ENCODE data around the gene COL1A1.

Gene COL1A1

GRCh38 chr17:50199803-50200456 is 1.5 kb downstream of the COL1A1 start:
- DNase-seq (ENCODE audit: low spot score): peak; percentile 19

DNA sequence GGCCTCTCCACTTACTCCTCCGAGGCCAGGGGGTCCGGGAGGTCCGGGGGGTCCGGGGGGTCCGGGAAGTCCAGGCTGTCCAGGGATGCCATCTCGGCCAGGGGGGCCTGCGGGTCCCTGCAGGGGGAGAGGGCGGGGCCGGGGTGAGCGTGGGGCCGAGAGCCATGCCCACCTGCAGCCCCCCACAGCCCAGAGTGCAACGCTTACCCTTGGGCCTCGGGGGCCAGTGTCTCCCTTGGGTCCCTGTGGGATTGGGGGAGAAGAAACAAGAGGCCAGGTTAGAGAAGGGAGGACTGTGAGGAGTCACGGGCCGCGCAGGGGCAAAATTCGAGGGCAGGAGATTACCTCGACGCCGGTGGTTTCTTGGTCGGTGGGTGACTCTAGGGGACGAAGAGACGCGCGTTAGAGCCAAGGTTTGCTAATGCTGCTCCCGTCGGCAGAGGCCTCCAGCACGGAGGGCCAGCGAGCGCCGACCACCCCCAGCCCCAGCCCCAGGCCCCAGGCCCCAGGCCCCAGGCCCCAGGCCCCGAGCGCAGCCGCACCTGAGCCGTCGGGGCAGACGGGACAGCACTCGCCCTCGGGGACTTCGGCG is 2.1 kb downstream of the COL1A1 start:
- DNase-seq (ENCODE audit: low spot score): no peak

DNA sequence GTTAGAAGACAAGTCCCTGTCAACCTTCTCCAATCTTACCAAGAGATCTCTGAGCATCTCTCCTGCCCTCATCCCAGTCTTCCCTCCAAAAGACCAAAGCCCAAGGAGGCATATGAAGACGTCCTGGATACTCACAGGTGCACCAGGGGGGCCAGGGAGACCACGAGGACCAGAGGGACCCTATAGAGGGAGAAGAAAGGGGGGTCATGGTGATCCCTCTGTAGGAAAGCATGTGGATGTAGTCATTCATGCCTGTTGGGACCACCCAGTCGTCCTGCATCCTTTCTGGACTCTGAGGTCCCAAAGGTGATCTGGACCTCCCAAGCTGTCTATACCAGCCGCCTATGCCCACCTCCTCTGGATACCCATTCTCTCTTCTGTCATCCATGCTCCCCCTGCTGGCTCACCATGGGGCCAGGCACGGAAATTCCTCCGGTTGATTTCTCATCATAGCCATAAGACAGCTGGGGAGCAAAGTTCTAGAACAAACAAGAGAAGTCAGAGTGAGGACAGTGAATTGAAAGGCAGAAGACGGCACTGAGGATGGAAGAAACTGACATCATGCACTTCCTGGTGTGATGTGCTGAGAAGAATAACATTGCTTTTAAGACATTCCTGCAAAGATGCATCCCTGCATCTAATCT is 3.3 kb downstream of the COL1A1 start:
- peak; percentile 40 for DNase-seq (ENCODE audit: low spot score)

GRCh38 chr17:50196826-50197225 is 4.6 kb downstream of the COL1A1 start:
- peak; percentile 40 for DNase-seq (ENCODE audit: low spot score)

DNA sequence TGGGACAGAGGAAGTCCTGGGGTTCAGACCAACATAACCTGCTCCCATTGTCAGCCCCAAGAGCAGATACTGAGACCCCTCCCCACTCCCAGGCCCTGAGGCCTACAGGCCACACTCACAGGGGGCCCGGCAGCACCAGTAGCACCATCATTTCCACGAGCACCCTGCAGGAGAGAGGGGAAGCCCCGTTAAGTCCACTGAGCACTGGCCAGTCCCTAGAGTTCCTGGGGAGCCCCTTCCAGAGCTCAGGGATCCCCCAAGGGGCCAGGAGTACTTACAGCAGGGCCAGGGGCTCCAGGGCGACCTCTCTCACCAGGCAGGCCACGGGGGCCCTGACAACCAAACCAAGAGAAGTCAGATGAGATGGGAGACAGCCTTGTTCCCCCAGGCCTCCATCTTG is 5.4 kb downstream of the COL1A1 start:
- no peak for DNase-seq (ENCODE audit: low spot score)

DNA sequence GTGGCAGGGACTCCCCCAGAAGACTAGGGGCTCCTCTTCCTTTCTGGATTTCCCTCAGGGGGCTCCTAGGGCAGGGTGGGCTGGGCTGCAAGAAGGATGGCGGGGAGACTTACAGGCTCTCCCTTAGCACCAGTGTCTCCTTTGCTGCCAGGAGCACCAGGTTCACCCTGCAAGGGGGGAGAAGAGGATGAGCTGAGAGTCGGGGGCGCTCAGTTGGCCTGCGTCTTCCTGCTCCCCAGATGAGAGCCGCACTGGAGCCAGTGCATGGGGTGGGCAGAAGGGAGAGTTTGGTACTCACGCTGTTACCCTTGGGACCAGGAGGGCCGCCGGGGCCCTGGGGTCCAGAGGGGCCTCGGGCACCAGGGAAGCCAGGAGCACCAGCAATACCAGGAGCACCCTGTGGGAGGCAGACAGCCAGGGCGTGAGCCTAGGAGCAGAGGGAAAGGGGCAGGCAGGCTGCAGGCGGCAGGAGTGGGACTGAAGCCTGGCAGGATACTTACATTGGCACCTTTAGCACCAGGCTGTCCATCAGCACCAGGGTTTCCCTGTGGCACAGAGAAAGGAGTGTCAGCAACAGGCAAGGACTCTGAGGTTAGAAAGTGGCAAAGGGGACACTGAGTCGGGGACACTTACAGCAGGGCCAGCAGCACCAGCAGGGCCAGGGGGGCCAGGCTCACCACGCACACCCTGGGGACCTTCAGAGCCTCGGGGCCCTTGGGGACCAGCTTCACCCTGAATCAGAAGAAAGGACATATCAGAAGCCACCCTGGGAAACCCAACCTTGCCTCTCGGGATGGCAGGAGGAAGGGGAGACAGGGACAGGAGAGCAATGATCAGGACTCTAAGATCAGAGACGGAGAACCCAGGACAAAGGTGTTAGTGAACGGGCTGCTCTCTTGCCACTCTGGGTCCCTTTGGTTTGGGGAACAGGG is 6.2 kb downstream of the COL1A1 start:
- DNase-seq (ENCODE audit: low spot score): no peak

DNA sequence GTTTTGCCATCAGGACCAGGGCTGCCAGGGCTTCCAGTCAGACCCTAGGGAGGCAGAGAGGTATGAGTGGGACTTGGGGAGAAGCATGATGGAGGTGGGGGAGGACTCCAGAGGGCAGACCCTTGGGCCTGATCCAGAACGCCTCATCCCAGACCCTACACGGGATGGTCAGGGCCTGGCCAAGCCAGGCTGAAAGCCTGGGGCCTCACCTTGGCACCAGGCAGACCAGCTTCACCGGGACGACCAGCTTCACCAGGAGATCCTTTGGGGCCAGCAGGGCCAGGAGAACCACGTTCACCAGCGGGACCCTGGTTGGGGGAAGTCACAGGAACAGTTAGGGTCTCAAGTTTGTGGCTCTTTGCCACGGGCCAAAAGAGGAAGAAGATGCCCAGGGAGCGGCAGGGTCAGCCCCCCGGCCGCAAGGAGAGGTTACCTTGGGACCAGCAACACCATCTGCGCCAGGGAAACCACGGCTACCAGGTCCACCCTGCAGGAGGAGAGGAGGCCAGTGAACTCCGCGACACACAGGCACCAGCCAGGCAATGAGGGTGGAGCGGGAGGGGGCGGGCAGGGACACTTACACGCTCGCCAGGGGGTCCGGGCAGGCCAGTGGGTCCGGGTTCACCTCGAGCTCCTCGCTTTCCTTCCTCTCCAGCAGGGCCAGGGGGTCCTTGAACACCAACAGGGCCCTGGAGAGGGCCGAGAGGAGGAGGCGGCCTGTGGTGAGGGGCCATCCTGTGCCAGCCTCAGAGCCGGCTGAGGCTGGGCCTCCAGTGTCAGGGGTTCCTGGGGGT is 7.1 kb downstream of the COL1A1 start:
- no peak for DNase-seq (ENCODE audit: low spot score)

- no peak for DNase-seq (ENCODE audit: low spot score)
Measured at GRCh38 chr17:50192618-50193291, 8.7 kb downstream of the COL1A1 start.

GRCh38 chr17:50192144-50192617 is 9.2 kb downstream of the COL1A1 start:
- no peak for DNase-seq (ENCODE audit: low spot score)

- no peak for DNase-seq (ENCODE audit: low spot score)
Measured at GRCh38 chr17:50191359-50192143, 9.9 kb downstream of the COL1A1 start.

- DNase-seq (ENCODE audit: low spot score): no peak
Measured at GRCh38 chr17:50190603-50191358, 10.7 kb downstream of the COL1A1 start.

DNA sequence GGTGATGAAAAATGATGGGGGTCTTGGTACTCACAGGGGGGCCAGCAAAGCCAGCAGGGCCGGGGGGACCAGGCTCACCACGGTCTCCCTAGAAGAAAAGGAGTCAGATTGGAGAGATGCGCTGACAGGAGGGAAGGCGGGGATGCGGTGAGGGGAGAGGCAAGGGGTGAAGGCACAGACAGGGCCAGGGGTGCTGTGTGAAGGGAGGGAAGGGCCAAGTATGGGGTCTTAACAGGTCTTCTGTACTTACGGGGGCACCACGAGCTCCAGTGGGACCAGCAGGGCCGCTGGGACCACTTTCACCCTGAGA is 11.2 kb downstream of the COL1A1 start:
- DNase-seq (ENCODE audit: low spot score): no peak

DNA sequence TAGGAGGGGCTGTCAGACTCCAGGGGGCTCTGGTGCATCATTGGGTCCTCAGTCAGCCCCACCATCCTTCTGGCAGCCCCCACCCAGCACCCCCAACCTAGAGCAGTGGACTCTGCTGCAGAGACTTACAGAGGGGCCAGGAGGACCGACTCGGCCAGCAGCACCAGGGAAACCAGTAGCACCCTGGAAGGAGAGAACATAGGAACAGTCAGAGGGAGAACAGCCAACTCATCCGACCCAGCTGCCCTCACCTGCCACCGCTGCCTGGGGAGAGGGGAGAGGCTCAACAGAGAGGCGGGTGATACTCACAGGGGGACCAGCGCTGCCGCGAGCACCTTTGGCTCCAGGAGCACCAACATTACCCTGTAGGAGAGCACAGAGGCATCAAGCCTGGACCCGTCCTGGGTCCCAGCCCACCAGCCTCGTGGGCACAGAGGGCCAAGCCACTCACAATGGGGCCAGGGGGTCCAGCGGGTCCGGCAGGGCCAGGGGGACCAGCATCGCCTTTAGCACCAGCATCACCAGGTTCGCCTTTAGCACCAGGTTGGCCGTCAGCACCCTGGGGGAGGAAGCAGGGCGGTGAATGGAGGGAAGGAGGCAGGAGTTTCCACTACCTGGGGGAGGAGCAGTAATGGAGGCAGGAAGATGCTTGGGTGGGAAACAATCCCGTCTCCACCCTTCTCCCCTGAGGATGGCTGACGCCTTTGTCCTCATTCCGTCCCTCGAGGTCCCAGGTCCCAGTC is 11.7 kb downstream of the COL1A1 start:
- no peak for DNase-seq (ENCODE audit: low spot score)

GRCh38 chr17:50188921-50189549 is 12.4 kb downstream of the COL1A1 start:
- DNase-seq (ENCODE audit: low spot score): no peak

DNA sequence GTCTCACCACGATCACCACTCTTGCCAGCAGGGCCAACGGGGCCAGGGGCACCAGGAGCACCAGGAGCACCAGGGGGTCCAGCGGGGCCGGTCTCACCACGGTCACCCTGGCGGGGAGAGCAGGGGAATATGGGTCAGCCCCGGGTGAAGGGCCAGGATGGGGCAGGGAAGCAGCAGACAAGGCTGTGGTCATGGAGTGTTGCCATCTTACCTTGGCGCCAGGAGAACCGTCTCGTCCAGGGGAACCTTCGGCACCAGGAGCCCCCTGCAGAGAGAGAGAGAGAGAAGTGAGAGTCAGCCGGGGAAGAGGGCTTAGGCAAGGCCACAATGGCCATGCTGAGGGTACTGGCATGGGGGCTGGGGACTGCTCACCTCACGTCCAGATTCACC is 12.9 kb downstream of the COL1A1 start:
- DNase-seq (ENCODE audit: low spot score): no peak

GRCh38 chr17:50187751-50188530 is 13.5 kb downstream of the COL1A1 start:
- DNase-seq (ENCODE audit: low spot score): no peak

DNA sequence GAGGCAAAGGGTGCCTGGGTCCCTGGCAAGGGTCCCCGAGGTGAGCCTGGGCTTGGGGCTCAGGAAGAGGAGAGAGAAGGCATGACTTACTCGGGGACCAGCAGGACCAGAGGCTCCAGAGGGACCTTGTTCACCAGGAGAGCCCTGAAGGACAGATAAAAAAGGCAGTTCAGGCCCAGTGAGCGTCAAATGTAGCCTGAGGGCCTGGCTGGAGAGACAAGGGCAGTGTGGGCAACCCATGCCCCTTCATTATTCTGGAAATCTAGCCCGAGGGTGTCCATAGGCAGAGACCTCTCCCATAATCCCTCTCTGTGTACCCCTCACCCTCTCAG is 14.1 kb downstream of the COL1A1 start:
- no peak for DNase-seq (ENCODE audit: low spot score)

Measured in RKO (cell line).